Small intestine (tissue), 7 donors: ENCODE measurements around the gene CLOCK. TPM values are rescaled to one million over a fixed set of nuclear protein-coding genes. Genes with fewer than 3 reads are reported as not detected.

Source experiments
- DNase-seq, 2 donors: peaks; one replicate each; pipeline versions ENCODE4 v3.0.0 to v3.0.0-alpha.2; 2013
- FAIRE-seq: peaks from 2 replicates; lab custom pipeline; 2012; peaks lifted over from hg19 to GRCh38; lab: Jason Lieb, UNC
- H3K27ac ChIP-seq, 3 donors: one replicate each; pipeline ENCODE4 v1.5.1; 2013; ENCODE audit warnings: low read length in 2 of 3, mild to moderate bottlenecking in 2 of 3, control low read depth in 1 of 3, inconsistent platforms in 1 of 3, low read depth in 1 of 3, moderate library complexity in 1 of 3
- H3K27me3 ChIP-seq, 3 donors: one replicate each; pipeline ENCODE4 v1.6.1; 2013; ENCODE audit warnings: low read length in 3 of 3, inconsistent platforms in 1 of 3; ENCODE audit not compliant: control insufficient read depth in 3 of 3, insufficient read depth in 3 of 3
- H3K36me3 ChIP-seq, 3 donors: one replicate each; pipeline ENCODE4 v1.6.1; 2013; ENCODE audit warnings: low read length in 3 of 3, inconsistent platforms in 1 of 3, low read depth in 1 of 3, mild to moderate bottlenecking in 1 of 3, moderate library complexity in 1 of 3; ENCODE audit not compliant: control insufficient read depth in 3 of 3, insufficient read depth in 2 of 3
- H3K4me1 ChIP-seq, 3 donors: one replicate each; pipeline ENCODE4 v1.6.1; 2013; ENCODE audit warnings: low read length in 2 of 3, inconsistent platforms in 1 of 3, low read depth in 1 of 3, mild to moderate bottlenecking in 1 of 3, moderate library complexity in 1 of 3; ENCODE audit not compliant: control insufficient read depth in 3 of 3, insufficient read depth in 2 of 3
- H3K4me3 ChIP-seq, 3 donors: one replicate each; pipeline ENCODE4 v1.5.1; 2013; ENCODE audit warnings: low read length in 3 of 3, control low read depth in 1 of 3, inconsistent platforms in 1 of 3, low read depth in 1 of 3, mild to moderate bottlenecking in 1 of 3, moderate library complexity in 1 of 3
- H3K9me3 ChIP-seq, 2 donors: one replicate each; pipeline ENCODE4 v1.6.1; 2013; ENCODE audit warnings: low read depth in 1 of 2, low read length in 1 of 2; ENCODE audit not compliant: control insufficient read depth in 2 of 2, insufficient read depth in 1 of 2
- WGBS, 3 donors: extraction: QIAGEN DNeasy Blood & Tissue Kit; methylation state at CpG; one replicate each; pipeline ENCODE4 v1.1.7; 2013; 5-methylcytosine and 5-hydroxymethylcytosine counted together
- polyA plus RNA-seq, 4 donors: library from polyadenylated mRNA; stranded (reverse) in 3 of 4; unstranded in 1 of 4; fragments of 200-250 nt in 3 of 4; fragments of 120-200 nt in 1 of 4; gene quantifications; one replicate each; pipeline versions ENCODE4 v1.2.1 to v1.2.3, GENCODE V29; 2013
- donor health status: healthy with polysubstance abuse.
- donor health status: control.
- donor health status: control.
- donor health status: Bipolar disorder and iron deficiency.
- donor health status: healthy.

Gene CLOCK
- polyA plus RNA-seq, 4 donors = 5.7 to 15.5 (median 7.0) TPM

DNA sequence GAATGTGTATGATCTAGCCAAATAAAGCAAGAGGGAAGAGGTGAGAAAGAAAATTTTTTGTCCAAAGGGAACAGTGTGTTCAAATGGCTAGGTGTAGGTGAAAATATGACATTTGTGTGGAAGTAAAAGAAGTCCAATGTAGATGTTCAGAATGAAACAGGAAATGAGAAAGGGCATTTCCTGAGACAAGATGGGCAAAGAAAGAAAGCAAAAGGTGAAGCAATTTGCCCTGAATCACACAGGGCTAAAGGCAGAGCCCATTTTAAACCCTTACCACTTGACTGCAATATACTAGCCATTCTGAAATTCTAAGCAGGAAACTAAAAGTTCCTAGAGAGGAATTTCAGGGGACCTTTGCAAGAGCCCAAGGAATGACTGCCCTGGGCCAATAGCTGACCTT, 36.0 kb downstream of the CLOCK start:
- no peak for DNase-seq
- Histone ChIP-seq H3K4me3 (no peak overlapping the region), H3K27me3 (no peaks in the 10 kb centered on the region), H3K4me1 (no peaks in the 10 kb centered on the region), H3K9me3 (no peaks in the 10 kb centered on the region), H3K36me3 (peaks cover 0 to 7% (median 2%) of the 10 kb centered on the region in 3 donors), H3K27ac (no peak overlapping the region)
- no peak for FAIRE-seq

DNA sequence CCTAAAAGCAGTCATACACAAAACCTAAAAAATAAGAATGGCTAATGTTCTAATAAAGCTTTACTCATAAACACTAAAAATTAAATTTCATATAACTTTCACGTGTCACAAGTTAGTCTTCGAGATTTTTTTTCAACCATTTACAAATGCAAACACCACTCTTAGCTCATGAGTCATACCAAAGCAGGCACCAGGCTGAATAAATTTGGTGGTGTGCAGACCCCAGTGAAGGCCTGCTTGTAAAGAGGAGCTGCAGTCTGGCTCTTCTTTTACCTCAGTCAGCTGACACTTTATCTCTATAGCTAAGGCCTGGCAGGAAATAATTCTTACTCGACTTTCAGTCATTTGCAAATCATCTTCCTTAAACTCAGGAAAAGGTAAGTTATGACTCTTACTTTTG, 37.4 kb downstream of the CLOCK start:
- DNase-seq (no peak), FAIRE-seq (no peak)
- no peaks in the 10 kb centered on the region for H3K4me1 ChIP-seq
- H3K4me3 ChIP-seq = no peak overlapping the region
- peaks cover 0 to 10% (median 2%) of the 10 kb centered on the region in 3 donors for H3K36me3 ChIP-seq
- H3K27ac ChIP-seq = no peak overlapping the region
- no peaks in the 10 kb centered on the region for H3K9me3 ChIP-seq
- H3K27me3 ChIP-seq = no peaks in the 10 kb centered on the region
- 68 to 90% (median 85%) methylated on average over 3 of the region's 3 CpGs for WGBS, 3 donors

DNA sequence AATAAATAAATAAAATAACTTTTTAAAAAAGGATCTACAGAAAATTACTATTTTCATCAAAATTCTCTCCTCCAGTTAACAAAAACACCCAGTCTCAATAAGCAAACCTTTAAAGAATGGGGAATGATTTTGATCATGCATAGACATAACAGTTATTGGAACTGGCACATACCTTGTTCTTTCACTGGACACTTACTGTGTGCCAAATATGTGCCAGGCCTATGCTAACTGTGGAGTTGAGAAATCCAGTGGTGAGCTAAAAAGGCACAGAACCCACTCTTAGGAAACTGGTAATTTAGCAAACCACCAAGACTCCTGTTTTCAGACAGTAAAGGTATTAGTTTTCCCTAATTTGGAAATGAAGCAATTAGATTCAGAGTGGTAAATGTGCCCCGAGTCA, 39.1 kb downstream of the CLOCK start:
- Histone ChIP-seq H3K27ac (no peak overlapping the region), H3K9me3 (no peaks in the 10 kb centered on the region), H3K4me3 (no peak overlapping the region), H3K36me3 (peaks cover 0 to 10% (median 2%) of the 10 kb centered on the region in 3 donors), H3K4me1 (no peaks in the 10 kb centered on the region), H3K27me3 (no peaks in the 10 kb centered on the region)
- no peak for DNase-seq
- no peak for FAIRE-seq
- 92 to 97% (median 95%) methylated on average over 1 of the region's 1 CpG for WGBS, 3 donors

- Histone ChIP-seq H3K27ac (no peak overlapping the region), H3K4me3 (no peak overlapping the region), H3K4me1 (no peaks in the 10 kb centered on the region), H3K36me3 (peaks cover 0 to 17% (median 2%) of the 10 kb centered on the region in 3 donors), H3K27me3 (no peaks in the 10 kb centered on the region), H3K9me3 (no peaks in the 10 kb centered on the region)
- FAIRE-seq = no peak
- no peak for DNase-seq
- WGBS, 3 donors = 85 to 93% (median 93%) methylated on average over 2 of the region's 2 CpGs
Measured at GRCh38 chr4:55503169-55503568, 43.5 kb downstream of the CLOCK start.

DNA sequence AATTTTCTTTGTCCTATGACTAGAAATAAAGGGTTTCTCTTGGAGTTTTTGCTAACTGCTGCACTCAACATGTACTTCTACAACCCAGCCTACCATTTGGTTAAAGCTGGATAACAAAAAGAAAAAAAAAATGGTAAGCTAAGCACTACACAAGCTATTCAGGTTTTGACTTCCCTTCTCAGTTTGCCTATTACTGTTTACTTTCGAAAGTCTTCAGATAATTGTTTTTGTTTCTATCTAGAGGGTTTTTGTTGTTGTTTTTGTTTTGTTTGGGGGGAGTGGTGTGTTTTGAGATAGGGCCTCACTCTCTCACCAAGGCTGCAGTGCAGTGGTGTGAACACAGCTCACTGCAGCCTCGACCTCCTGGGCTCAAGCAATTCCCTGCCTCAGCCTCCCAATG, 46.6 kb downstream of the CLOCK start:
- DNase-seq = no peak
- Histone ChIP-seq H3K36me3 (peaks cover 0 to 10% (median 0%) of the 10 kb centered on the region in 3 donors), H3K4me3 (no peak overlapping the region), H3K27ac (no peak overlapping the region), H3K4me1 (no peaks in the 10 kb centered on the region), H3K27me3 (no peaks in the 10 kb centered on the region), H3K9me3 (no peaks in the 10 kb centered on the region)
- FAIRE-seq = no peak
- 91 to 100% (median 93%) methylated on average over 2 of the region's 2 CpGs for WGBS, 3 donors

DNA sequence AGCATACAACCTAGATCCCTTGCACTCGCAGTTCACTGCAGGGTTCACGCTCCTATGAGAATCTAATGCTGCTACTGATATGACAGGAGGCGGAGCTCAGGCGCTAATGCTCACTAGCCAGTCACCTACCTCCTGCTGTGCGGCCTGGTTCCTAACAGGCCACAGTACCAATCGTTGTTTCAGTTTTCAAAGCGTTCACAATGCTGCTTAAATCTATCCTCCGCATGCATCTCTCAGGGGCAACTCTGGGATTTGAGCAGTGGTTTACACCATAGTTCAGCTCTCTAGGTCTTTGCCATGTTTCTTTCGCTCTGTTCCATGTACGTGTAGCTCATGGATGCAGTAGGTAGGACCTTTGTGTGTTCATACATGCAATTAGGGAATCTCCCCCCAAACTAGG, 47.2 kb downstream of the CLOCK start:
- Histone ChIP-seq H3K4me1 (no peaks in the 10 kb centered on the region), H3K27me3 (no peaks in the 10 kb centered on the region), H3K27ac (no peak overlapping the region), H3K4me3 (no peak overlapping the region), H3K36me3 (peaks cover 0 to 10% (median 0%) of the 10 kb centered on the region in 3 donors), H3K9me3 (peaks cover 0 to 3% of the 10 kb centered on the region in 2 donors)
- 92 to 97% (median 97%) methylated on average over 10 of the region's 10 CpGs for WGBS, 3 donors
- DNase-seq (no peak), FAIRE-seq (no peak)

GRCh38 chr4:55498051-55498450, 48.7 kb downstream of the CLOCK start:
- H3K9me3 ChIP-seq = peaks cover 0 to 4% of the 10 kb centered on the region in 2 donors
- whole genome bisulfite sequencing, 3 donors = 72 to 90% (median 85%) methylated on average over 3 of the region's 3 CpGs
- H3K27me3 ChIP-seq = no peaks in the 10 kb centered on the region
- no peak overlapping the region for H3K27ac ChIP-seq
- DNase-seq = no peak
- no peaks in the 10 kb centered on the region for H3K4me1 ChIP-seq
- H3K36me3 ChIP-seq = peaks cover 0 to 10% (median 0%) of the 10 kb centered on the region in 3 donors
- no peak for FAIRE-seq
- H3K4me3 ChIP-seq = no peak overlapping the region

- peaks cover 0 to 4% of the 10 kb centered on the region in 2 donors for H3K9me3 ChIP-seq
- WGBS, 3 donors = 60 to 88% (median 83%) methylated on average over 1 of the region's 1 CpG
- FAIRE-seq (no peak), DNase-seq (no peak)
- H3K4me1 ChIP-seq = no peaks in the 10 kb centered on the region
- no peaks in the 10 kb centered on the region for H3K27me3 ChIP-seq
- no peak overlapping the region for H3K27ac ChIP-seq
- H3K36me3 ChIP-seq = peaks cover 3 to 4% (median 3%) of the 10 kb centered on the region in 3 donors
- no peak overlapping the region for H3K4me3 ChIP-seq
Measured at GRCh38 chr4:55491486-55491885, 55.2 kb downstream of the CLOCK start.

DNA sequence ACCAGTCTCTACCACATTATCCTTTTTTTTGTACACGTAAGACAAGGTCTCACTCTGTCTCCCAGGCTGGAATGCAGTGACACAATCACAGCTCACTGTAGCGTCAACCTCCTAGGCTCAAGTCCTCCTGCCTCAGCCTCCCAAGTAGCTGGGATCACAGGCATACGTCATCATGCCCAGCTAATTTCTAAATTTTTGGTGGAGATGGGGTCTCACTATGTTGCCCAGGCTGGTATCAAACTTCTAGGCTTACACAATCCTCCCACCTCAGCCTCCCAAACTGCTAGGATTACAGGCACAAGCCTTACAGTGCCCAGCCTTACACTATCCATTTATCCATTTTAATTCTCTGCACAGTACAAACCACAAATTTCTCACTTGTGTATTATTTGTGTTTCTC, 58.0 kb downstream of the CLOCK start:
- Histone ChIP-seq H3K36me3 (peaks cover 3 to 4% (median 3%) of the 10 kb centered on the region in 3 donors), H3K4me1 (no peaks in the 10 kb centered on the region), H3K27ac (no peak overlapping the region), H3K9me3 (no peaks in the 10 kb centered on the region), H3K27me3 (no peaks in the 10 kb centered on the region), H3K4me3 (no peak overlapping the region)
- no peak for DNase-seq
- no peak for FAIRE-seq
- WGBS, 3 donors = 96 to 99% (median 96%) methylated on average over 3 of the region's 3 CpGs
